Endothelial cell of umbilical vein (primary cell): ENCODE results near the gene SLC6A7. TPM values are rescaled to one million over a fixed set of nuclear protein-coding genes. Genes with fewer than 3 reads are reported as not detected.

Experiments used
- BruUV-seq: library from RNA; stranded (reverse); fragments of 400-500 nt; replicated peaks from 2 replicates; lab custom pipeline; 2021; lab: Mats Ljungman, UMichigan
- CTCF ChIA-PET: fragments of 300-600, 350-600 bp; sonication (Branson Sonifier 250); formaldehyde crosslinking; loops from one replicate; lab custom pipeline; 2021; ENCODE audit warnings: antibody characterized with exemption, inconsistent platforms; lab: Charles Lee
- POLR2A ChIA-PET: fragments of 300-600, 350-600 bp; sonication (Branson Sonifier 250); formaldehyde crosslinking; loops from one replicate; lab custom pipeline; 2021; ENCODE audit warnings: antibody characterized with exemption, inconsistent platforms; lab: Charles Lee
- DNase-seq: peaks from one replicate; pipeline ENCODE4 v3.0.0-alpha.2; 2011; ENCODE audit warnings: low read depth, low spot score
- FAIRE-seq: peaks from 2 replicates; lab custom pipeline; 2011; peaks lifted over from hg19 to GRCh38; lab: Jason Lieb, UNC
- H2AFZ ChIP-seq: 2 replicates; pipeline ENCODE4 v1.6.0; 2012; ENCODE audit warnings: low read depth, low read length, control low read depth, inconsistent platforms
- H3K27ac ChIP-seq: 2 replicates; pipeline ENCODE4 v1.5.1; 2011; ENCODE audit warnings: low read depth, mild to moderate bottlenecking, control low read depth, low read length, moderate library complexity; ENCODE audit not compliant: insufficient read depth
- H3K27me3 ChIP-seq, 2 experiments: 2 replicates each; pipeline versions ENCODE4 v1.6.0 to v1.6.1; 2011; ENCODE audit warnings: low read length in 2 of 2, mixed read lengths in 1 of 2; ENCODE audit not compliant: control insufficient read depth in 2 of 2, insufficient read depth in 2 of 2
- H3K36me3 ChIP-seq, 2 experiments: 2 replicates in 1 of 2; 3 replicates in 1 of 2; pipeline ENCODE4 v1.5.1; 2011; ENCODE audit warnings: low read length in 2 of 2, mild to moderate bottlenecking in 1 of 2, moderate library complexity in 1 of 2; ENCODE audit not compliant: control insufficient read depth in 2 of 2, insufficient read depth in 2 of 2; ENCODE audit errors: extremely low read depth in 1 of 2
- H3K4me1 ChIP-seq: 3 replicates; pipeline ENCODE4 v1.5.1; 2011; ENCODE audit warnings: mild to moderate bottlenecking, low read length; ENCODE audit not compliant: control insufficient read depth, insufficient read depth; ENCODE audit errors: extremely low read depth
- H3K4me2 ChIP-seq: 2 replicates; pipeline ENCODE4 v1.6.1; 2011; ENCODE audit warnings: low read length, control low read depth, mixed read lengths; ENCODE audit not compliant: insufficient read depth
- H3K4me3 ChIP-seq, 3 experiments: fragments of 200-600 bp in 1 of 3; sonication (generic), shearing (Covaris generic) in 1 of 3; replicated peaks in 1 of 3; 2 replicates each; pipeline ENCODE4 v1.5.1; 2011 to 2016; ENCODE audit warnings: control low read depth in 3 of 3, low read length in 3 of 3, mild to moderate bottlenecking in 2 of 3, inconsistent platforms in 1 of 3, low read depth in 1 of 3, moderate library complexity in 1 of 3; ENCODE audit not compliant: insufficient read depth in 1 of 3
- H3K79me2 ChIP-seq: 2 replicates; pipeline ENCODE4 v1.6.0; 2012; ENCODE audit warnings: low read length, inconsistent platforms; ENCODE audit not compliant: control insufficient read depth, insufficient read depth
- H3K9ac ChIP-seq: replicated peaks from 2 replicates; pipeline ENCODE3; 2011; ENCODE audit warnings: low read length, control low read depth; ENCODE audit not compliant: insufficient read depth; ENCODE audit errors: extremely low read depth
- H3K9me1 ChIP-seq: replicated peaks from 3 replicates; pipeline ENCODE4 v1.6.0; 2011; ENCODE audit warnings: mild to moderate bottlenecking, low read length; ENCODE audit not compliant: control insufficient read depth, insufficient read depth; ENCODE audit errors: extremely low read depth
- H3K9me3 ChIP-seq: replicated peaks from 2 replicates; pipeline ENCODE4 v1.5.1; 2012; ENCODE audit warnings: low read length, inconsistent platforms; ENCODE audit not compliant: control insufficient read depth, insufficient read depth
- H4K20me1 ChIP-seq: replicated peaks from 2 replicates; pipeline ENCODE3; 2011; ENCODE audit warnings: mild to moderate bottlenecking, low read length; ENCODE audit not compliant: control insufficient read depth, insufficient read depth; ENCODE audit errors: extremely low read depth
- EZH2 ChIP-seq: IDR thresholded peaks from 2 replicates; pipeline ENCODE4 v1.6.1; 2012; ENCODE audit warnings: borderline replicate concordance, low read depth, mild to moderate bottlenecking, moderate library complexity, low read length, inconsistent platforms; ENCODE audit not compliant: severe bottlenecking
- FOS ChIP-seq: IDR thresholded peaks from 2 replicates; pipeline ENCODE4 v1.6.1; 2011; ENCODE audit warnings: mild to moderate bottlenecking, low read length, moderate library complexity, borderline replicate concordance; ENCODE audit not compliant: insufficient read depth
- GATA2 ChIP-seq: IDR thresholded peaks from 2 replicates; pipeline ENCODE4 v1.7.0; 2011; ENCODE audit warnings: low read depth, mild to moderate bottlenecking, moderate library complexity, mixed read lengths, low read length; ENCODE audit not compliant: insufficient read length, insufficient read depth
- JUN ChIP-seq: IDR thresholded peaks from 2 replicates; pipeline ENCODE4 v1.6.1; 2011; ENCODE audit warnings: borderline replicate concordance, low read depth; ENCODE audit not compliant: insufficient read length, insufficient read depth
- MYC ChIP-seq: IDR thresholded peaks from one replicate; pipeline ENCODE4 v1.6.1; 2011; ENCODE audit warnings: mild to moderate bottlenecking, low read depth, low read length
- POLR2A ChIP-seq: IDR thresholded peaks from 2 replicates; pipeline ENCODE4 v1.6.1; 2012; ENCODE audit warnings: low read depth, mild to moderate bottlenecking, control low read depth, low read length
- POLR2AphosphoS5 ChIP-seq: IDR thresholded peaks from 2 replicates; pipeline ENCODE4 v1.6.1; 2012; ENCODE audit warnings: low read depth, mild to moderate bottlenecking, control low read depth, low read length, moderate library complexity; ENCODE audit not compliant: insufficient read depth
- dilution Hi-C: fragments of 300-500 bp; cut with MboI; formaldehyde crosslinking; loops from one replicate; pipeline ENCODE4 v1.15.0; 2019; ENCODE audit warnings: low sequenced_read_pairs; ENCODE audit not compliant: extremely low pct_ligation_motif_present
- intact Hi-C: fragments of 100-400 bp; cut with micrococcal nuclease; formaldehyde crosslinking; loops from one replicate; pipeline ENCODE4 v1.10.0; 2022
- polyA plus RNA-seq, 4 experiments: library from polyadenylated mRNA; depleted of rRNA in 3 of 4; stranded (reverse) in 3 of 4; unstranded in 1 of 4; fragments of >200 nt; gene quantifications; 2 replicates each; pipeline versions ENCODE4 v1.2.1 to v1.2.3, GENCODE V29; 2011 to 2012; ENCODE audit warnings: missing spikeins in 1 of 4
- total RNA-seq: library from RNA; stranded (reverse); gene quantifications from 2 replicates; pipeline ENCODE4 v1.2.3, GENCODE V29; 2021
- TF ChIP-seq, protein P1 (sequence below), 2 donors: IDR thresholded peaks; 1 replicate in 1 of 2; 2 replicates in 1 of 2; pipeline ENCODE4 v1.5.1; 2011; ENCODE audit warnings: low read length in 2 of 2, mild to moderate bottlenecking in 2 of 2, moderate library complexity in 2 of 2, control low read depth in 1 of 2, inconsistent platforms in 1 of 2, low read depth in 1 of 2; ENCODE audit not compliant: insufficient read depth in 1 of 2; ENCODE audit errors: extremely low read depth in 1 of 2
- TF ChIP-seq, protein P2 (sequence below): IDR thresholded peaks from 2 replicates; pipeline ENCODE4 v1.6.1; 2011; ENCODE audit not compliant: insufficient read depth, insufficient read length

The SLC6A7 gene
- total and polyA plus RNA-seq, 2 donors (not counting 3 experiments of a cell fraction or from before 2014, with no cell fraction given), result not detected

- no peaks in the 10 kb centered on the region for H4K20me1 ChIP-seq
- no peaks in the 10 kb centered on the region for H3K36me3 ChIP-seq
- H3K9me3 ChIP-seq, result no peaks in the 10 kb centered on the region
- no TSS peak for BruUV-seq
- DNase-seq (no peak), FAIRE-seq (no peak)
- peaks cover 0 to 8% of the 10 kb centered on the region in 2 experiments for H3K27me3 ChIP-seq
- H3K4me1 ChIP-seq, result no peaks in the 10 kb centered on the region
- H2AFZ ChIP-seq, result no peak overlapping the region
- no peak overlapping the region for H3K27ac ChIP-seq
- no peaks in the 10 kb centered on the region for H3K79me2 ChIP-seq
- intact Hi-C loops, result no loop called here
- no peak overlapping the region for H3K4me2 ChIP-seq
- dilution Hi-C loops, result no loop called here
- H3K9me1 ChIP-seq, result no peaks in the 10 kb centered on the region
- no peak overlapping the region for H3K4me3 ChIP-seq
- H3K9ac ChIP-seq, result no peak overlapping the region
- ChIA-PET CTCF (interaction anchor here (1.6 kb wide), 1 partner anchor 388 kb away, joined by 6 read pairs; no protein-coding TSS in a partner anchor), POLR2A (no interaction called here)
- TF ChIP-seq GATA2 (no peak), FOS (no peak), JUN (no peak), POLR2AphosphoS5 (no peak), POLR2A (no peak), MYC (no peak), EZH2 (no peak)
- TF ChIP-seq, protein P1, sequence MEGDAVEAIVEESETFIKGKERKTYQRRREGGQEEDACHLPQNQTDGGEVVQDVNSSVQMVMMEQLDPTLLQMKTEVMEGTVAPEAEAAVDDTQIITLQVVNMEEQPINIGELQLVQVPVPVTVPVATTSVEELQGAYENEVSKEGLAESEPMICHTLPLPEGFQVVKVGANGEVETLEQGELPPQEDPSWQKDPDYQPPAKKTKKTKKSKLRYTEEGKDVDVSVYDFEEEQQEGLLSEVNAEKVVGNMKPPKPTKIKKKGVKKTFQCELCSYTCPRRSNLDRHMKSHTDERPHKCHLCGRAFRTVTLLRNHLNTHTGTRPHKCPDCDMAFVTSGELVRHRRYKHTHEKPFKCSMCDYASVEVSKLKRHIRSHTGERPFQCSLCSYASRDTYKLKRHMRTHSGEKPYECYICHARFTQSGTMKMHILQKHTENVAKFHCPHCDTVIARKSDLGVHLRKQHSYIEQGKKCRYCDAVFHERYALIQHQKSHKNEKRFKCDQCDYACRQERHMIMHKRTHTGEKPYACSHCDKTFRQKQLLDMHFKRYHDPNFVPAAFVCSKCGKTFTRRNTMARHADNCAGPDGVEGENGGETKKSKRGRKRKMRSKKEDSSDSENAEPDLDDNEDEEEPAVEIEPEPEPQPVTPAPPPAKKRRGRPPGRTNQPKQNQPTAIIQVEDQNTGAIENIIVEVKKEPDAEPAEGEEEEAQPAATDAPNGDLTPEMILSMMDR (IDR thresholded peaks at IDR 0.05; ENCODE audit: extremely low read depth in 1 of 2, insufficient read depth in 1 of 2, low read depth in 1 of 2, low read length in 2 of 2), result no peak
- TF ChIP-seq, protein P2, sequence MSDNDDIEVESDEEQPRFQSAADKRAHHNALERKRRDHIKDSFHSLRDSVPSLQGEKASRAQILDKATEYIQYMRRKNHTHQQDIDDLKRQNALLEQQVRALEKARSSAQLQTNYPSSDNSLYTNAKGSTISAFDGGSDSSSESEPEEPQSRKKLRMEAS, result no peak
Observed at GRCh38 chr5:150221471-150221870, 31.6 kb downstream of the SLC6A7 start.
